ELF-1 (cell line): ENCODE results near the gene DNAH11.
A peak's percentile ranks its signal among the peaks of the same experiment; 100 is the strongest.

Experiments
- DNase-seq: peaks from one replicate; pipeline ENCODE4 v3.0.0-alpha.2; 2016; ENCODE audit warnings: low read depth, low spot score

The DNAH11 gene

GRCh38 chr7:21884496-21884895, 341.7 kb downstream of the DNAH11 start:
- no peak for DNase-seq

- DNase-seq, result peak; percentile 17
These were observed 343.6 kb downstream of the DNAH11 start for GRCh38 chr7:21886396-21886795.

GRCh38 chr7:21887353-21887752, 344.5 kb downstream of the DNAH11 start:
- DNase-seq, result no peak

GRCh38 chr7:21887779-21888178, 344.9 kb downstream of the DNAH11 start:
- DNase-seq, result peak; percentile 18

- no peak for DNase-seq
These were observed 348.5 kb downstream of the DNAH11 start for GRCh38 chr7:21891291-21891690.

GRCh38 chr7:21893401-21893800, 350.6 kb downstream of the DNAH11 start:
- no peak for DNase-seq

GRCh38 chr7:21898265-21898930, 355.6 kb downstream of the DNAH11 start:
- DNase-seq, result no peak

GRCh38 chr7:21902240-21902639, 359.4 kb downstream of the DNAH11 start:
- no peak for DNase-seq

GRCh38 chr7:21903020-21903786, 360.4 kb downstream of the DNAH11 start:
- no peak for DNase-seq

GRCh38 chr7:21908746-21909145, 365.9 kb downstream of the DNAH11 start:
- peak; percentile 13 for DNase-seq

- DNase-seq, result no peak
These were observed 367.4 kb downstream of the DNAH11 start for GRCh38 chr7:21910253-21910652.

GRCh38 chr7:21911341-21911875, 368.6 kb downstream of the DNAH11 start:
- DNase-seq, result no peak

- DNase-seq, result no peak
These were observed 369.5 kb downstream of the DNAH11 start for GRCh38 chr7:21912305-21912704.

GRCh38 chr7:21912931-21913780, 370.3 kb downstream of the DNAH11 start:
- DNase-seq, result peak; percentile 31

GRCh38 chr7:21914671-21915070, 371.8 kb downstream of the DNAH11 start:
- no peak for DNase-seq

GRCh38 chr7:21915140-21915539, 372.3 kb downstream of the DNAH11 start:
- peak; percentile 47 for DNase-seq

GRCh38 chr7:21916176-21916575, 373.3 kb downstream of the DNAH11 start:
- no peak for DNase-seq

GRCh38 chr7:21916629-21917028, 373.8 kb downstream of the DNAH11 start:
- DNase-seq, result no peak

- DNase-seq, result no peak
These were observed 375.4 kb downstream of the DNAH11 start for GRCh38 chr7:21918216-21918615.

- DNase-seq, result no peak
These were observed 378.1 kb downstream of the DNAH11 start for GRCh38 chr7:21920936-21921335.

- DNase-seq, result no peak
These were observed 379.8 kb downstream of the DNAH11 start for GRCh38 chr7:21922605-21923004.

GRCh38 chr7:21923658-21924057, 380.8 kb downstream of the DNAH11 start:
- peak; percentile 14 for DNase-seq
